IPS DF 6.9 (cell line): ENCODE results near the gene RASGRF1.

ENCODE experiments used
- DNase-seq: peaks from one replicate; pipeline ENCODE4 v3.0.0-alpha.2; 2013; ENCODE audit warnings: low read depth, low spot score
- H3K27ac ChIP-seq: one replicate; pipeline ENCODE4 v1.5.1; 2013; ENCODE audit warnings: low read length, control low read depth
- H3K27me3 ChIP-seq: 2 replicates; pipeline ENCODE4 v1.6.1; 2013; ENCODE audit warnings: mild to moderate bottlenecking, low read length; ENCODE audit not compliant: control insufficient read depth, insufficient read depth
- H3K36me3 ChIP-seq: 2 replicates; pipeline ENCODE4 v1.6.1; 2013; ENCODE audit warnings: low read length; ENCODE audit not compliant: control insufficient read depth, insufficient read depth
- H3K4me1 ChIP-seq: 2 replicates; pipeline ENCODE4 v1.6.1; 2013; ENCODE audit warnings: low read length; ENCODE audit not compliant: control insufficient read depth, insufficient read depth
- H3K4me3 ChIP-seq: 2 replicates; pipeline ENCODE4 v1.5.1; 2013; ENCODE audit warnings: mild to moderate bottlenecking, low read length
- H3K9me3 ChIP-seq: 2 replicates; pipeline ENCODE4 v1.6.1; 2013; ENCODE audit warnings: low read length, inconsistent platforms; ENCODE audit not compliant: control insufficient read depth, insufficient read depth
- WGBS: extraction: QIAGEN DNeasy Blood & Tissue Kit; methylation state at CpG from one replicate; pipeline ENCODE4 v1.1.7; 2013; ENCODE audit warnings: mixed read lengths, missing lambda C conversion rate; ENCODE audit not compliant: insufficient read length, insufficient coverage; 5-methylcytosine and 5-hydroxymethylcytosine counted together

The RASGRF1 gene

GRCh38 chr15:78991879-78992278 is 98.7 kb downstream of the RASGRF1 start:
- Histone ChIP-seq H3K36me3 (no peaks in the 10 kb centered on the region), H3K9me3 (no peaks in the 10 kb centered on the region), H3K4me1 (peaks cover 2% of the 10 kb centered on the region; the same call in 1 of the 2 replicates), H3K27me3 (no peaks in the 10 kb centered on the region), H3K4me3 (no peak overlapping the region), H3K27ac (no peak overlapping the region)
- DNase-seq, result no peak
- no CpG with 5 or more reads among the region's 15 CpGs for WGBS

- no peak overlapping the region for H3K27ac ChIP-seq
- WGBS, result no CpG with 5 or more reads among the region's 10 CpGs
- no peak for DNase-seq
- H3K4me1 ChIP-seq, result peaks cover 2% of the 10 kb centered on the region; the same call in 1 of the 2 replicates
- no peaks in the 10 kb centered on the region for H3K36me3 ChIP-seq
- H3K4me3 ChIP-seq, result no peak overlapping the region
- no peaks in the 10 kb centered on the region for H3K9me3 ChIP-seq
- H3K27me3 ChIP-seq, result no peaks in the 10 kb centered on the region
These were observed 99.1 kb downstream of the RASGRF1 start for GRCh38 chr15:78991476-78991875.

DNA sequence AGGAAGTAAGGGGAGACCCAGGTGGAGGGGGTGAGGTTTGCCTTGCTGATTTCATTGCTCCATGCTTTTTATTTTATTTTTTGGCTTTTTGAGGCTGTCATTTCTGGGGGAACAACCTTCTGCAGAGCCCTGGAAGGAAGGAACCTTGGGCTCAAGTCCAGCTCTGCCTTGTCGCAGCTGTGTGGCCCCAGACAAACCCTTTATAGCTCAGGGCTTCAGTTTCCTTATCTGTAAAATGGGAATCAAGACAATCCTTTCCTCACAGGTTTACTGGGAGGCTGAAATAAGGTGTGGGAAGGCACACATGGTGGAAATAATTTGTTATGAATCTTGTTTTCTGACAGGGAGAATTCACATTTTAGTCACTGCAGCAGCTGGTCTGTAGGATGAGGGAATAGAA is 100.3 kb downstream of the RASGRF1 start:
- no peak for DNase-seq
- Histone ChIP-seq H3K9me3 (no peaks in the 10 kb centered on the region), H3K4me3 (no peak overlapping the region), H3K4me1 (0 out of 2 replicates have a peak, but pooled peaks cover 2% of the 10 kb centered on the region), H3K27me3 (no peaks in the 10 kb centered on the region), H3K36me3 (no peaks in the 10 kb centered on the region), H3K27ac (no peak overlapping the region)
- WGBS, result no CpG with 5 or more reads among the region's 1 CpG

DNA sequence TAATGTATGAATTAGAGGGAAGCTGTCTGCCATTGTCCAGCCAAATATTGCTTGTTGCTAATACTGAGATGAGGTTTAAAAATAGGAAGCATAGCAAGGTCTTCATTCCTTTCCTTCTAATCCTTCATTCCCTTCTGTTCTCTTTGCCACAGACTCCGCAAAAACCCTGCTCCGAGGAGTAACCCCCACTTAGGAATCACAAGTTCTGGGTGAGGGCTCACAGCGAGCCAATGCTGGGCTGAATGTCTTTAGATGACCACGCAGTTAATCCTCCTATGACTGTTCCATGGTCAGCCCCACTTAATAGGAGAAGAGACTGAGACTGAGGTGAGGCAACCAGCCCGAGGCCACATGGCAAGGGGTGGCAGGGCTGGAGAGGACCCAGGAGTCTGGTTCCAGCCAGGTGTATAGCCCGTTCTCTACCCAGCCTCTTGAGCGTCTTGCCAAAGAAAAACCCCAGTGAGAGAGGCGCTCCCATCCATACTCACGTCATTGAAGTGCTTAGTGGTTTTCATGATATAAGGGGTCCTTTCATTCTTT is 100.8 kb downstream of the RASGRF1 start:
- no peak for DNase-seq
- Histone ChIP-seq H3K27me3 (no peaks in the 10 kb centered on the region), H3K4me1 (0 out of 2 replicates have a peak, but pooled peaks cover 2% of the 10 kb centered on the region), H3K9me3 (no peaks in the 10 kb centered on the region), H3K27ac (no peak overlapping the region), H3K36me3 (no peaks in the 10 kb centered on the region), H3K4me3 (no peak overlapping the region)
- no CpG with 5 or more reads among the region's 9 CpGs for WGBS

GRCh38 chr15:78988361-78988911 is 102.1 kb downstream of the RASGRF1 start:
- Histone ChIP-seq H3K9me3 (no peaks in the 10 kb centered on the region), H3K4me1 (no peaks in the 10 kb centered on the region), H3K27me3 (no peaks in the 10 kb centered on the region), H3K4me3 (no peak overlapping the region), H3K36me3 (no peaks in the 10 kb centered on the region), H3K27ac (no peak overlapping the region)
- DNase-seq, result no peak
- WGBS, result no CpG with 5 or more reads among the region's 7 CpGs

GRCh38 chr15:78987556-78988360 is 102.8 kb downstream of the RASGRF1 start:
- Histone ChIP-seq H3K4me3 (no peak overlapping the region), H3K27ac (no peak overlapping the region), H3K36me3 (no peaks in the 10 kb centered on the region), H3K9me3 (no peaks in the 10 kb centered on the region), H3K27me3 (no peaks in the 10 kb centered on the region), H3K4me1 (no peaks in the 10 kb centered on the region)
- no CpG with 5 or more reads among the region's 10 CpGs for WGBS
- DNase-seq, result no peak

DNA sequence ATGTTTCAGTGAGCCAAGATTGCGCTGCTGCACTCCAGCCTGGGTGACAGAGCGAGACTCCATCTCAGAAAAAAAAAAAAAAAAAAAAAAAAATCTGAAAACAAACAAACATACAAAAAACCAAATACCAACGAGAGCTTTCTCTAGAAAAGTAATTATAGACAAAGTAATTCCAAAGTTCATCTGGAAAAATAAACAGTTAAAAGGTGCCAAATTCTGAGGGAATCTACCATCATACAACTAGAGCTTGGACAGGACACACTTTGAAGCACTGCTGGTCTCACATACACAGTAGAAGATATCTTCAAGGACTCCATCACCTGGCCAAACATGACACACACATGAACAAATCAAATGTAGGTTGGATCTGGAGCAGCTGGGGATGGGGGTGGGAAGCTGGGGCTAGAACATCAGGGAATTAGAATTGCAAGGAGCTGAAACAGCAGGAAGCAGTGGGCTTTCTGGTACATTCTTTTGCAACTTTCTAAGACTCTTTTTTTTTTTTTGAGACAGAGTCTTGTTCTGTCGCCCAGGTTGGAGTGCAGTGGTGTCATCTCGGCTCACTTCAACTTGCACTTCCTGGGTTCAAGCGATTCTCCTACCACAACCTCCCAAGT is 104.6 kb downstream of the RASGRF1 start:
- no peak for DNase-seq
- no peak overlapping the region for H3K4me3 ChIP-seq
- H3K27ac ChIP-seq, result no peak overlapping the region
- no peaks in the 10 kb centered on the region for H3K27me3 ChIP-seq
- WGBS, result no CpG with 5 or more reads among the region's 6 CpGs
- H3K9me3 ChIP-seq, result no peaks in the 10 kb centered on the region
- H3K4me1 ChIP-seq, result no peaks in the 10 kb centered on the region
- no peaks in the 10 kb centered on the region for H3K36me3 ChIP-seq

- H3K27me3 ChIP-seq, result no peaks in the 10 kb centered on the region
- DNase-seq, result no peak
- H3K9me3 ChIP-seq, result no peaks in the 10 kb centered on the region
- no peak overlapping the region for H3K27ac ChIP-seq
- H3K4me3 ChIP-seq, result no peak overlapping the region
- H3K4me1 ChIP-seq, result 0 out of 2 replicates have a peak, but pooled peaks cover 1% of the 10 kb centered on the region
- no peaks in the 10 kb centered on the region for H3K36me3 ChIP-seq
- no CpG with 5 or more reads among the region's 1 CpG for WGBS
These were observed 106.5 kb downstream of the RASGRF1 start for GRCh38 chr15:78984041-78984440.

- Histone ChIP-seq H3K27ac (no peak overlapping the region), H3K4me3 (no peak overlapping the region), H3K27me3 (no peaks in the 10 kb centered on the region), H3K9me3 (no peaks in the 10 kb centered on the region), H3K36me3 (no peaks in the 10 kb centered on the region), H3K4me1 (0 out of 2 replicates have a peak, but pooled peaks cover 1% of the 10 kb centered on the region)
- WGBS, result no CpG with 5 or more reads among the region's 5 CpGs
- no peak for DNase-seq
These were observed 107.2 kb downstream of the RASGRF1 start for GRCh38 chr15:78983146-78983918.

GRCh38 chr15:78982736-78983135 is 107.8 kb downstream of the RASGRF1 start:
- no peak overlapping the region for H3K4me3 ChIP-seq
- no peak overlapping the region for H3K27ac ChIP-seq
- no peaks in the 10 kb centered on the region for H3K36me3 ChIP-seq
- no peak for DNase-seq
- no CpG with 5 or more reads among the region's 10 CpGs for WGBS
- H3K4me1 ChIP-seq, result 0 out of 2 replicates have a peak, but pooled peaks cover 1% of the 10 kb centered on the region
- H3K9me3 ChIP-seq, result no peaks in the 10 kb centered on the region
- no peaks in the 10 kb centered on the region for H3K27me3 ChIP-seq
